NB4 (cell line): ENCODE measurements around the gene RIMS1.

Source experiments
- DNase-seq: peaks from one replicate; pipeline ENCODE4 v3.0.0; 2010; ENCODE audit warnings: low read depth
- H3K4me3 ChIP-seq: one replicate; pipeline ENCODE4 v1.5.1; 2011; ENCODE audit warnings: mild to moderate bottlenecking, low read depth, low read length, moderate library complexity
- CTCF ChIP-seq: IDR thresholded peaks from one replicate; pipeline ENCODE4 v1.5.1; 2012; ENCODE audit warnings: low read depth, low read length
- MAX ChIP-seq: IDR thresholded peaks from 2 replicates; pipeline ENCODE4 v1.6.1; 2011; ENCODE audit warnings: low read depth, low read length
- MYC ChIP-seq: IDR thresholded peaks from 2 replicates; pipeline ENCODE4 v1.6.1; 2011; ENCODE audit warnings: low read depth, low read length
- POLR2A ChIP-seq: IDR thresholded peaks from 2 replicates; pipeline ENCODE4 v1.6.1; 2011; ENCODE audit warnings: mild to moderate bottlenecking; ENCODE audit not compliant: insufficient read length; ENCODE audit errors: extremely low read depth

The RIMS1 gene

GRCh38 chr6:72410769-72411168 lies 524.4 kb downstream of the RIMS1 start:
- TF ChIP-seq POLR2A (no peak), MYC (no peak), CTCF (no peak), MAX (no peak)
- DNase-seq: no peak
- H3K4me3 ChIP-seq: no peak overlapping the region

GRCh38 chr6:72411872-72412708 lies 525.7 kb downstream of the RIMS1 start:
- DNase-seq: peak; percentile 85
- TF ChIP-seq POLR2A (no peak), CTCF (peak; percentile 100), MYC (no peak), MAX (peak; percentile 36; the same call in 1 of the 2 replicates)
- no peak overlapping the region for H3K4me3 ChIP-seq

GRCh38 chr6:72412709-72413044 lies 526.3 kb downstream of the RIMS1 start:
- TF ChIP-seq POLR2A: no peak
- TF ChIP-seq MAX: no peak
- no peak for TF ChIP-seq CTCF
- no peak for TF ChIP-seq MYC
- H3K4me3 ChIP-seq: no peak overlapping the region
- DNase-seq: no peak

GRCh38 chr6:72413884-72414283 lies 527.5 kb downstream of the RIMS1 start:
- no peak for DNase-seq
- TF ChIP-seq MAX: no peak
- no peak for TF ChIP-seq CTCF
- no peak for TF ChIP-seq MYC
- no peak for TF ChIP-seq POLR2A
- no peak overlapping the region for H3K4me3 ChIP-seq

GRCh38 chr6:72414657-72415056 lies 528.3 kb downstream of the RIMS1 start:
- TF ChIP-seq CTCF (no peak), MAX (no peak), MYC (no peak), POLR2A (no peak)
- no peak for DNase-seq
- H3K4me3 ChIP-seq: no peak overlapping the region
